Left lobe of liver (tissue), 2 donors: ENCODE measurements around the gene MYO7A. TPM values are rescaled to one million over a fixed set of nuclear protein-coding genes. Genes with fewer than 3 reads are reported as not detected.

ENCODE experiments used
- ATAC-seq: fragments of 200-7000 bp; cut with Tn5 transposase; one replicate; pipeline ENCODE4 v1.9.1; 2020; ENCODE audit warnings: mild to moderate bottlenecking, moderate library complexity
- DNase-seq: peaks from one replicate; pipeline ENCODE4 v3.0.0-alpha.2; 2020; ENCODE audit warnings: low spot score
- total RNA-seq: library from RNA; stranded (reverse); gene quantifications from one replicate; pipeline ENCODE4 v1.2.1, GENCODE V29; 2021
- donor health status: DM: no; HTN: no; CAD: no; lungs with moderate emphysema.
- donor health status: DM: no; HTN: yes; CAD: no.

The MYO7A gene
- total RNA-seq, 1 donor from 2014 or later: 38.5 TPM

DNA sequence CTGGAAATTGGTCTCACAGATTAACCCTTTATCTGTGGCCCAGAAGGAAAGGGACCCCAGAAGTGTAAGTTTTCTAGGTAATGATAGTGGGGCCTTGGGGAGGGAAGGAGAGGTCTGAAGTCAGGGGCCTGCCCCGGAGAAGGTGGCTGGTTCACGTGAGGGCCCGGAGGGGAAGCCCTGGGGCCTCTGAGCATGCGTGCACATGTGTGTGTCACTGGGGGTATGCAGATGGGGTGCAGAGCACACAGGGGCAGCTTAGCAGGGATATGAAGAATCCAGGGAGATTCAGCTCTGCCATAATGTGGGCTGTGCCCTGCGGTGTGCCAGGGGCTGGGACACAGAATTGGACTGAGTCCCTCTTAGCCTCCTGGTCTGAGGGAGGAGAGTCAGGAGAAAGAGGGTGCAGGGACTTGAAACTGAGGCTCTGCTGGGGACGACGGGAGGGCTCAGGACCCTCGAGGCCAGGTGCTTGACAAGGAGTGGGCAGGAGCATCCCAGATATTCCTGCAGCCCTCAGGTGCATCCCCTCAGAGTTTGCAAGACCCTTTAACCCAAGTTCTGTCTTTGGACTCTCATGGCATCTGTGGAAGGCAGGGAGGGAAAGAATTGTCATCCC lies 15.5 kb downstream of the MYO7A start:
- DNase-seq (no peak), ATAC-seq (no peak)

DNA sequence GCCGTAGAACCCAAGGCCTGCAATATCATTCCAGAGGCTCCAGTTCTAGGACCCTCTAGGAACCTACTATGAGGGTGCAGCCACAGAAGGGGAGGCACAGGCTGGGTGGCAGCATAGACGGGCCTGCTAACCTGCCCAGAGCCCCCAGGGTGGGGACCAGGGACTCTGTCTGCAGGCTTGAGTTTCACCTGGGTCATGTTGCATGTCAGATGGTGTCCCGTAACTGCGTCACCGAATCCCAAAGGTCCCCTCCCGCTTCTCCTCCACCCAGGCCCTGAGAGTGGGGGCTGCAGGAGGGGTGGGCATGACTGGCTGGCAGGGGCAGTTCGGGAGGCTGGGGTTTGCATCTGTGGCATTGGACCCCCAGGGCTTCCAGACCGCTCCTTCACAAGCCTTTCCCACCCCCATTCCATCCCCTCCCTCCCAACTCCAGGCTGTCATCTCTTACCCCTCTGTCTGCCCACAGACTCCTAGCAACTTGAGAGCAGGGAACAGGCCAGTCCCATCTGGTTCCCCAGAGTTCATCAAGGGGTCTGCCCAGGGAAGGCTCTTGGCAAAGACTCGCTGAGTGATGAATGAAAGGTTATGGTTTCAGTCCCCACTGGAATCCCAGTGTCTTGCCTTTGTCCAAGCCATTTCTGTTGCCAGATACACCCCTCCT lies 16.3 kb downstream of the MYO7A start:
- no peak for DNase-seq
- peak; percentile 39 for ATAC-seq

DNA sequence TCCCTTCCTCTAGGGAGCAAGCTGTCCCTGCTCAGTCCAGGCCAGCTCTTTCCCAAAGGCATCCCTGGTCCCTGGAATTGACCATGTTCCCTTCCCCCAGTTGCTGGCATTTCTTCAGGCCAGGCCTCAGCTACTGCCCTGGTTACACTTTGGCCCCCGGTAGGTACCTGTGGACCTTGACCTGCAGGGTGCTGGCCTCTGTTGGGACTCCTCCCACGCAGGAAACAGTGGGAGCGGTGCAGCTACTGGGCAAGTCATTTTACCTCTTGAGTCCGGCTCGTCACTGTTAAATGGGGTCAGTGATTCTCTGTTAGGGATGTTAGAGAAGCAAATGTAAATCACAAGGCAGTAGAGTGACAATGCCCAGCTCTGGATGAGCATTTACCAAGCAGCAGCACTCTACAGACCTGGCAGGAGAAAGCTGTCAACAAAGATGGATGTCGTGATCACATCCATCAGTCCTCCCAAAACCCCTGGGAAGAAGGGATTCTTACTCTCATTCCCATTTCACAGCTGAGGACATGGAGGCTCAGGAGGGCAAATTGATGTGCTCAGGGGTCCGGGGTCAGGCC lies 16.9 kb downstream of the MYO7A start:
- ATAC-seq (peak; percentile 92), DNase-seq (peak; percentile 96)

- ATAC-seq: no peak
Measured at GRCh38 chr11:77146261-77147035, 18.4 kb downstream of the MYO7A start.

GRCh38 chr11:77147036-77147315 lies 18.9 kb downstream of the MYO7A start:
- ATAC-seq (no peak), DNase-seq (no peak)

More at GRCh38 chr11:77146261-77147035, 18.4 kb downstream of the MYO7A start:
- no peak for DNase-seq

- ATAC-seq: no peak
- DNase-seq: no peak
Measured at GRCh38 chr11:77147668-77148321, 19.7 kb downstream of the MYO7A start.

GRCh38 chr11:77148963-77149715 lies 21.1 kb downstream of the MYO7A start:
- ATAC-seq (no peak), DNase-seq (no peak)

- ATAC-seq: no peak
- no peak for DNase-seq
Measured at GRCh38 chr11:77149716-77150392, 21.8 kb downstream of the MYO7A start.

- no peak for ATAC-seq
- DNase-seq: no peak
Measured at GRCh38 chr11:77150836-77151235, 22.8 kb downstream of the MYO7A start.

- DNase-seq: no peak
- ATAC-seq: no peak
Measured at GRCh38 chr11:77151804-77152509, 23.9 kb downstream of the MYO7A start.

- DNase-seq (no peak), ATAC-seq (no peak)
Measured at GRCh38 chr11:77152846-77153245, 24.8 kb downstream of the MYO7A start.

- peak; percentile 29 for ATAC-seq
- DNase-seq: no peak
Measured at GRCh38 chr11:77153276-77154185, 25.5 kb downstream of the MYO7A start.

DNA sequence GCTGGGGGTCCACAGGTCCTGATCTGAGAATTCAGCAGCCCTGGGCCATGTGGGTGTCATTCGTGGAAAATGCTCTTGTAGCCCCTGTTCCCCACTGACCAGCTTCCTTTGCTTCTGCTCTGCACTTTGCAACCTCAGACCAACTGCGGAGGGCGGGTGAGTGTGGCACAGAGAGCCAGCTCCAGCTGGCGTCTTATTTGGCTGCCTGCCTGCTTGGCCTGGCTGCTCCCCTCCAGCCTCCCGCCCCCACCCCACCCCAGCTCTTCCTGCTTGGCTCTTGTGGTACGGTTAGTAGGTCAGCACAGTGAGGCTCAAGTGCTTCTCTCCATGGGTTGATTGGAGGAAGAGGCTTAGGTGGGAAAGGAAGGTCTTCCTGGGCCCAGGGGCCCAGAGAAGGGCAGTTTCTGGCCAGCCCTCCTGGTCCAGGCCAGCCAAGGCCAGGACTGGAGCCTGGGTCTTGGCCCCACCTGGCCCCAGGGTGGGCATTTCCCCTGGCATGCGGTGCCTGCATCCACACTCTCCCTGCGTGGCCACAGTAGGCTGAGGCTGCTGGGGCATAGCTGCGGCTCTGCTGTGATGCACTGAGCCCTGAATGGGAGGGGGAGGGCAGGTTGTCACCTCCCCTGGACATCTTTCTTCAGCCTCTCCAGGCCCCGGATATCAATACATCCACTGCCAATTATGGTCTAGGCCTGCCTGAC lies 26.5 kb downstream of the MYO7A start:
- DNase-seq (peak; percentile 76), ATAC-seq (peak; percentile 87)

- DNase-seq (no peak), ATAC-seq (no peak)
Measured at GRCh38 chr11:77155082-77155475, 27.0 kb downstream of the MYO7A start.

DNA sequence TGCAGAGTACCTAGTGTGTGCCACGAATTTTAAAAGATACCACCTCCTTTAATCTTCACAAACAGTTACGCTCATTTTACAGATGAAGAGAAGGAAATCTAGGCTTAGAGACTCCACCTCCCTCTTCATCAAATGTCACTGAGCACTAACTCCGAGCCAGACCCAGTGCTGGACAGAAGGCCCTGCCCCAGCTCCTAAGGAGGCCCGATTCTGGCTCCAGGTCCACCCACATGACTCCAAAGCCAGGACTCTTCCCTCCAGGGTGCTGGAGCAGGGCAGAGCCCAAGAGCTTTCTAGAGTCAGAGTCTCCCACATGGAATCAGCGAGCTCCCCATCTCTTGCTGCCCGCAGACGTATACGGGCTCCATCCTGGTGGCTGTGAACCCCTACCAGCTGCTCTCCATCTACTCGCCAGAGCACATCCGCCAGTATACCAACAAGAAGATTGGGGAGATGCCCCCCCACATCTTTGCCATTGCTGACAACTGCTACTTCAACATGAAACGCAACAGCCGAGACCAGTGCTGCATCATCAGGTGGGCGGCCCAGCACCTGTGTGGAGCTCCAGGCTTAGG lies 27.6 kb downstream of the MYO7A start:
- DNase-seq: no peak

GRCh38 chr11:77156396-77157195 lies 28.6 kb downstream of the MYO7A start:
- ATAC-seq: no peak
- no peak for DNase-seq

More for the DNA sequence above, 27.6 kb downstream of the MYO7A start:
- no peak for ATAC-seq
